Activated naive CD4-positive, alpha-beta T cell treated with Interleukin-2 at 50 U/mL for 16 hours (primary cell): Measurements from ENCODE around the gene THOC5.
A peak's percentile ranks its signal among the peaks of the same experiment; 100 is the strongest.

Source experiments
- DNase-seq: peaks from one replicate; pipeline ENCODE4 v3.0.0-alpha.2; 2020

Gene THOC5

DNA sequence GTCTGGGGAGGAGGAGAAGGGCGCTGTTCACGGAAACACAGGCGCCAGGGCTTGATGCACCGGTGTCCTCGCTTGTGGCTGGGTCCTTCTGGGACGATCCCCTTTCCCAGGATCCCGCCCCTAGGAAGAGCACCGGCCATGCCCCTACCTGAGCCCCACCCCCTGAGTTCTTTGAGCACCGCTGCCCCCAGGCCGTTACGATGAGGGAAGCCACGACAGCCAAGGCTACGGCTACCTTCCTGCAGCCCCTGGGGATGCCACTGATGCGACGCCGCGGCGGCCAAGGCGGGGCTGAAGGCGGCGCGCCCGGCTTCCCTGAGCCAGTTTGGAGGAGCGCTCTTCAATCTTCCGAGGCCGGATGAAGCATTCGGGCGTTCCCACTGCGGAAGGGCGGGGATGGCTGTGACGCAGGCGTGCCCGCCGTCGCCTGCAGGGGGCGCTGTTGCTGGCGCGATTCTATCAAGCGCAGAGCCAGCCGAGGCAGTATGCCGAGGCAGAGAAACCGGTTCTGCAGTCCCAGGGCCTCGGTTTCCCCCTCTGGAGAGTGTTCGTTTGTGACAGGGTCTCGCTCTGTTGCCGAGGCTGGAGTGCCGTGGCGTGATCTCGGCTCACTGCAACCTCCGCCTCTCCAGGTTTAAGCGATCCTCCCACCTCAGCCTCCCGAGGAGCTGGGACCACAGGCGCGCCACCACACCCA is 83.2 kb downstream of the THOC5 start:
- DNase-seq = peak; percentile 79

DNA sequence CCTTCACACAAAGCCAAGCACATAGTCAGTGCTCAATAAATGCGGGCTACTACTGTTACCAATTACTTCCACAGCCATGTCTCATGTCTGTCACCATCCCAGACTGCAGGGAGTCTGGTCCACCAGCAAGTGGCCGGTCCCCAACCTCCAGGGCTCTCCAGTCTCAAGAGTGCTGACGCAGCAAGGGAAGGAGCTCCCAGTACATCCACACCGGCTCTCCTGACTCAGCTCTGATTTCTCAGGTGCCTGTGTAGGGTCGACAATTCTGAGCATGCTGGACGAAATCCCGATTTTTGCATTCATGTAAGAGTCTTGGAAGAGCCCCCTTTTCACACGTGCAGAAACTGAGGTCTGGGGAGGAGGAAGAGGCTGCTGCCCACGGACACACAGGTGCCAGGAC is 83.8 kb downstream of the THOC5 start:
- no peak for DNase-seq

DNA sequence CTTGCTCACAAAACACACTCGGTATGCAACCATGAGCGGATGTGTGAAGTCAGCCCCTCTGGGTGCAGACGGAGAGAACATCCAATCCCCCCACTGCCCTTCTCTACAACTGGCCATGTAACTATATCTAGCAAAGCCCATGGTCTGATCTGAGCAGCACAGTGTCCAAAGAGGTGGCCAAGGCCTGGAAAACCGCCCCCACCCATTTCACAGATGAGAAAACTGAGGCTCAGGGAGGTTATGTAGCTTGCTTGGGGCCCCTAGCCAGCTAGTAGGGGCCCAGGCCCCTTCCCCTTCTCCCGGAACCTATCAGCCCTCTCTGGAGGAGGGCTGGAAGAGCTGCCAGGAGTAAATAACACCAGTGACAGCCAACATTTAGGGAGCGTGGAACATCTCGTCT is 89.0 kb downstream of the THOC5 start:
- DNase-seq = no peak

DNA sequence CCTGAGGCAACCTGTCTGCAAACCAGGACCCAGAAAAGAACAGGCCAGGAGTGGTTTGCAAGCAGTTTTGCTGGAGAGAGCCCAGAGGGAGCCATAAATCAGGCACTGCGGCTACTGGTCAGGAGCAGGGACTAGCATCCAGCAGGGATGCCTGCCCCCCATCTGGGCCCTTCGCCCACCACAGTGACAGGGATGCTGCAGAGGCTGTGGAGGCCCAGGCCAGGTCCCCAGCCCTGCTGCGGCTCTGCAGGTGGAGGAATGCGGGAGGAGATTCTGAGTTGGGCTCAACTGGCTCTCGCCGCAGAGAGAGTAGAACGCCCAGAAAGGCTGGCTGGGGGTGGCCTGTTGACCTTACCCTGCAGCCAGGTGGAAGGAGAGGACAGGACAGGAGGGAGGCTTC is 89.9 kb downstream of the THOC5 start:
- DNase-seq = no peak

DNA sequence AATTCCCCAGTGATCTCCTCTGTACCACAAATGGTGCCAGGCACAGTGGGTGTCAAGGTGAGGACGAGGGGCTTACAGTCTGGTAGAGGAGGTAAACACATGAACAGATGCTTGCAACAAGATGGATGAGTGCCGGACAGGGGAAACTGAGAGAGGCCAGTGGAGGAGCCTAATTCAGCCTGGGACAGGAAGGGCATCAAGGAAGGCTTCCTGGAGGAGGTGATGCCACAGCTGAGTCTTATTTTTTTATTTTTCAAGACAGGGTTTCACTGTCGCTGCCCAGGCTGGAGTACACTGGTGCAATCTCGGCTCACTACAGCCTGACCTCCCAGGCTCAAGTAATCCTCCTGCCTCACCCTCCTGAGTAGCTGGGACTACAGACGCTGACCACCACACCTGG is 92.3 kb downstream of the THOC5 start:
- DNase-seq = no peak

DNA sequence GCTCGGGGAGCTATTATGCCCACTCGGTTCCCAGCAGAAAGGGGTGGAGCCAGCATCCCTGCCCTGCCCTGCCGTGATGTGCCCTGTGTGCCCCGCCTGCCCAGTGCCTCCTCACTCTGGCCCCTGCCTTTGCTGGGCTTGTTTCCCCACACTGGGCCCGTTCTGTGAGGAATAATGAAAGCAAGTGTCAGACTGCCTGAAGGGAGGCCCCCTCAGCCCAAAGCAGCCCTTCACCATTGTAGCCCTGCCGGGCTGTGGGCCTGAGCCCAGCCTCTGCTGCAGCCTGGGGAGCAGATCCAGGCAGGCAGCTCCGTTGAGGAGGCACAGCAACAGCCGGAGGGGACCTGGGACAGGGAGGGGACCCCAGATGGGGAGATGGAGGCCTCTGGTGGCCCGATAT is 93.8 kb downstream of the THOC5 start:
- DNase-seq = no peak

DNA sequence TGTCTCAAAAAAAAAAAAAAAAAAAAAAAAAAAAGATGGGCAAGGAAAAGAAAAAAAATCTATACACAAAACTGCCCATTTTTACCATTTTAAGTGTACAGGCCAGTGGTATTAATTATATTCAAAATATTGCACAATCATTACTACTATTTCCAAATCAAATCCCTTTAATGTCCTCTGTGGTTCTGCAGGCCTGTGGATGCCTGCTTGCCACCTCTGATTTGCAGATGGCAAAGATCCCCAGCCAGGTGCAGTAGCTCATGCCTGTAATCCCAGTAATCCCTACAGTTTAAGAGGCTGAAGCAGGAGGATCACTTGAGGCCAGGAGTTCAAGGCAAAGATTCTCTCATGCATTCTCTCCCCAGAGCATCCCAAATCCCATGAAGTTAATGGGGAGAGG is 95.0 kb downstream of the THOC5 start:
- DNase-seq = no peak

DNA sequence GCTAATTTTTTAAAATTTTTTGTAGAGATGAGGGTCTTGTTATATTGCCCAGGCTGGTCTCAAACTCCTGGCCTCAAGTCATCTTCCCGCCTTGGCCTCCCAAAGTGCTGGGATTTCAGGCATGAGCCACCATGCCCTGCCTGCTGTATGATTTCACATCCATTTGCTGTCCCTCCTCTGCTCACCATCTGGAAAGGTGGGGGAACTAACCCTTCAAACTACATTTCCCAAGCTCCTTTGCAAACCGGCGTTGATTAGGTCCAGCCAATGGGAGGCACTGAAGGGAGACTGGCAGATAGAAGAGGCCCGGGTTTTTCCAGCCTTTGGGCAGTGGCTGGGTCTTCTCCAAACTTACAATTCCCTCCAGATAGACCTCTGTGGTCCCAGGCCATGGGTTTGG is 95.8 kb downstream of the THOC5 start:
- DNase-seq = no peak

DNA sequence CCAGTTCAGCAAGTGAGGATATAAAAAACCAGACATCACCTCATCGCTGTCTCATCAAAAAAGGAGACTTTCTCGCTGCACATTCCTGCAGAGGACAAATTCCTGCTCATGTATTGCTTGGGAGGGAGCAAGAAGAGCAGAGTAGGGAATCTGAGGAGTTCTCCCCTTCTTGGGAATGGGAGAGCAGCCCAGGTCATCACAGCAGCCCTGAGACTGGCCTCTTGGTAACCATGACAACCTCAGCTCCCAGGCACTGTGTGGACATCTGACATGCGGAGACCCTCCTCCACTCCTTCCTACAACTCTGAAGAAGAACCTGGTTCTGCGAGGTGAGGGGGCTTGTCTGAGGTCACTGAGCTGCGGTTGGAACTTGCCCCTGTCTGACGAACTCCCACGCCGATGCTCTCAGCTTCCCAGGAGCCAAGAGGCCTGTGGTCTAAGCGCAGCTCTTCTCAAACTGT is 97.3 kb downstream of the THOC5 start:
- DNase-seq = no peak
